Measurements from ENCODE around the gene PTPA. TPM values are rescaled to one million over a fixed set of nuclear protein-coding genes. Genes with fewer than 3 reads are reported as not detected.

Gene PTPA
- total and polyA plus RNA-seq, 9 of the 15 experiments (the other 6 are each of a cell fraction or from before 2014, with no cell fraction given), result 1.7 to 121 (median 72.6) TPM

DNA sequence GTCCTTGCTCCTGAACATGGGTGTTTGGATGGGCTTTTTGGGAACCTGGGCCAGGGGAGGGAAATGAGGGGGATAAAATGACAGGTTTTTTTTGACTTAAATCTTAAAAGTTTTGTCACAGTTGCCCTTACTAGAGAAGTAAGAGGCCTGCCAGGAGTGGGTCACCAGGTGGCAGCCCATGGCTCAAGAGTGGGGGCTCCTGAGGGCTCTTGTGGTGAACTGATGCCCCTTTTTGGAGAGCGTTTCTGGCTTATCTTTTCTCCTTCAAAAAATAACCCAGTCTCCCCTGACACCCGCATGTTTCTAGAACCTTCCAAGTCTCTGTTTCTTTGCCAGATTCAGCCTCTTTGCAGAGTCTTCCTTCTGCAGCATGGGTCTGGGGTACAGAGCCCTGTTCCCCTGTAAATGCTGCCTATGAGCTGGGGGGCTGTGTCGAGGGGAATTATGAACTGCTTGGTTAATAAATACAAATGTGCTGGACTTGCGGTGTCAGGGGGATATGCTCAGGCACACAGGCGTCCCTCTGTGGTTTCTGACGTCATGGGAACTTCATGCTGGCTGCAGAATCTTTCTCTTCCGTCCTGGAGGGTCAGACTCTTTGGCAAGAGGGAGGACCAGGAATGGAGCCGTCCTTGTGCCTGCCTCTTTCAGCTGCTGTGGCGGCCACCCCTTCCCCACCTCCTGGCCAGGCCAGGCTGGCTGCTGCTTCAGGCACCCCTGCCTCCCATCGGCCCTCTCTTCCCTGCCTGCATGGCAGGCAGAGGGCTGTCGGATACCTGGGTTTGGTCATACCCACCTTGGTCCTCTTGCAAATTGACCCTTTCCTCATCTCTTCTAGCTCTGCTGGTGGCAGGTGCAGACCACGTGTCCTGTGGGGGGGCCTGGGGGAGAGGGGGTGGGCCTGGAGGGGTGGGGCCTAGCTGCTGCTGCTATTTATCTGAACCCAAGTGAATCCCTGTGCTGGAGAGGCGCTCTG lies 30.1 kb downstream of the PTPA start:
- Histone ChIP-seq H3K4me3 (no peak overlapping the region), H3K79me2 (ENCODE audit: control insufficient read depth, insufficient read depth, low read length) (peaks cover 17% of the 10 kb centered on the region), H3K9me3 (replicated peaks; ENCODE audit: control insufficient read depth, insufficient read depth, low read depth, low read length) (no peaks in the 10 kb centered on the region), H3K9me1 (ENCODE audit: control insufficient read depth, insufficient read depth, low read length) (no peaks in the 10 kb centered on the region), H3K36me3 (ENCODE audit: control insufficient read depth, insufficient read depth, low read length) (peaks cover 65% of the 10 kb centered on the region; the same call in 2 of the 3 replicates), H3K9ac (ENCODE audit: insufficient read depth in 1 of 2, low read depth in 2 of 2, low read length in 2 of 2) (peak overlapping the region; percentile 33 to 97; a peak in 3 of 4 replicates), H3K27ac (ENCODE audit: extremely low read depth, low read depth, low read length) (peak overlapping the region; percentile 93), H3K4me1 (replicated peaks in 1 of 2; ENCODE audit: control insufficient read depth in 2 of 2, insufficient read depth in 2 of 2, low read length in 2 of 2) (peaks cover 30 to 58% of the 10 kb centered on the region in 2 experiments), H4K20me1 (replicated peaks; ENCODE audit: control insufficient read depth, insufficient read depth, low read length) (no peaks in the 10 kb centered on the region), H3K27me3 (ENCODE audit: control insufficient read depth in 2 of 2, insufficient read depth in 2 of 2, low read length in 2 of 2) (no peaks in the 10 kb centered on the region), H3K4me2 (ENCODE audit: insufficient read depth, low read length) (peak overlapping the region; percentile 67), H2AFZ (ENCODE audit: low read depth, low read length) (no peak overlapping the region)
- ChIA-PET POLR2A (interaction anchor here (0.8 to 2.1 kb wide), 8 partner anchors 10 to 499 kb away, joined by 3 to 6 read pairs (median 4); partner anchors contain the start of gene PTPA), CTCF (ENCODE audit: low intra/inter-chr PET ratio) (interaction anchor here (0.6 to 4.5 kb wide), 2 partner anchors 11 to 470 kb away, joined by 3 to 53 read pairs; no protein-coding TSS in a partner anchor)
- intact Hi-C loops (cut with micrococcal nuclease) (loop anchor here (2.0 kb wide), 1 partner anchor 33 kb away; no protein-coding TSS in a partner anchor), in situ Hi-C loops (cut with MboI) (no loop called here)
- DNase-seq (ENCODE audit: extremely low read depth in 1 of 4, low spot score in 3 of 4) (peak in 2 of 4 experiments; percentile 31 to 60), ATAC-seq (no peak), FAIRE-seq (peak; percentile 70)
- BruUV-seq (replicated peaks), result no TSS peak
- 32% methylated on average over 10 of the region's 13 CpGs for WGBS (ENCODE audit: insufficient coverage, low coverage, missing lambda C conversion rate)
- no peak for TF ChIP-seq HLTF (IDR thresholded peaks at IDR 0.05)
- no peak for TF ChIP-seq FOXJ3 (CRISPR knock-in tag; IDR thresholded peaks at IDR 0.05)
- no peak for TF ChIP-seq E2F3 (CRISPR knock-in tag; IDR thresholded peaks at IDR 0.05)
- peak; percentile 73 for TF ChIP-seq PRDM10 (IDR thresholded peaks at IDR 0.05; ENCODE audit: partially characterized antibody)
- no peak for TF ChIP-seq E2F8 (IDR thresholded peaks at IDR 0.05; ENCODE audit: low read depth, partially characterized antibody)
- TF ChIP-seq MAX (CRISPR knock-in tag; IDR thresholded peaks at IDR 0.05), result peak; percentile 52; the same call in 1 of the 2 replicates
- no peak for TF ChIP-seq PHF20 (IDR thresholded peaks at IDR 0.05; ENCODE audit: partially characterized antibody)
- no peak for TF ChIP-seq FOXM1 (IDR thresholded peaks at IDR 0.05; ENCODE audit: low read depth)
- 0 out of 2 replicates have a peak, but pooled peaks have one; percentile 35 for TF ChIP-seq FOXM1 (CRISPR knock-in tag; IDR thresholded peaks at IDR 0.05; ENCODE audit: low read depth)
- TF ChIP-seq NR2C1 (IDR thresholded peaks at IDR 0.05), result no peak
- no peak for TF ChIP-seq NR2C1 (tag; IDR thresholded peaks at IDR 0.05)
- TF ChIP-seq NRF1 (conservative IDR thresholded peaks at IDR 0.05 in 1 of 2, IDR thresholded peaks at IDR 0.05 in 1 of 2), result peak in 1 of 2 experiments; percentile 41; a peak in 3 of 4 replicates
- TF ChIP-seq PCBP1 (IDR thresholded peaks at IDR 0.05; ENCODE audit: low read depth, low read length, poor library complexity, severe bottlenecking), result no peak
- TF ChIP-seq ATF7 (IDR thresholded peaks at IDR 0.05), result peak; percentile 80; the same call in 1 of the 2 replicates
- TF ChIP-seq ETV5 (CRISPR knock-in tag; IDR thresholded peaks at IDR 0.05; ENCODE audit: low read depth), result no peak
